HL-60 (cell line): ENCODE results near the gene SLC16A12.

Source experiments
- GABPA ChIP-seq: IDR thresholded peaks from 2 replicates; pipeline ENCODE4 v1.6.1; 2012; ENCODE audit warnings: low read depth
- POLR2AphosphoS5 ChIP-seq: IDR thresholded peaks from 2 replicates; pipeline ENCODE4 v1.6.1; 2012; ENCODE audit warnings: low read depth
- TF ChIP-seq, protein P1 (sequence below): IDR thresholded peaks from one replicate; pipeline ENCODE4 v1.5.1; 2011; ENCODE audit warnings: low read length, control low read depth, inconsistent platforms; ENCODE audit not compliant: insufficient read depth

DNA sequence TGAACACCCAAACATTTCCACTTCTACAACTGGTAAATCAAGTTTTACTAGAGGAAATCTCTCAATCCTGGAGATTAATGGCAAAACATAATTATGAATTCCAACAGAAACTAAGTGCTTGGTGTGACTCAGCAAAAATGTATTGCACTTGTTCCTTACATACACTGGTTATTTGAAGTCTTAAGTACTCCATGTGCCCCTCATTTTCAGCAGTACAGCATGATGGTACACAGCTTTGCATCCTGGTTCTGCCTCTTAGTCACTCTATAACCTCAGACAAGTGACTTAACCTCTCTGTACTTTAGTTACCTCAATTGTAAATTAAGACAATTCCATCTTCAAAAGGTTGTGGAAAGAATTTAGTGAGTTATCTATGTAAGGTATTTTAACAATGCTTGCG lies 12.9 kb downstream of the SLC16A12 start:
- TF ChIP-seq, protein P1, sequence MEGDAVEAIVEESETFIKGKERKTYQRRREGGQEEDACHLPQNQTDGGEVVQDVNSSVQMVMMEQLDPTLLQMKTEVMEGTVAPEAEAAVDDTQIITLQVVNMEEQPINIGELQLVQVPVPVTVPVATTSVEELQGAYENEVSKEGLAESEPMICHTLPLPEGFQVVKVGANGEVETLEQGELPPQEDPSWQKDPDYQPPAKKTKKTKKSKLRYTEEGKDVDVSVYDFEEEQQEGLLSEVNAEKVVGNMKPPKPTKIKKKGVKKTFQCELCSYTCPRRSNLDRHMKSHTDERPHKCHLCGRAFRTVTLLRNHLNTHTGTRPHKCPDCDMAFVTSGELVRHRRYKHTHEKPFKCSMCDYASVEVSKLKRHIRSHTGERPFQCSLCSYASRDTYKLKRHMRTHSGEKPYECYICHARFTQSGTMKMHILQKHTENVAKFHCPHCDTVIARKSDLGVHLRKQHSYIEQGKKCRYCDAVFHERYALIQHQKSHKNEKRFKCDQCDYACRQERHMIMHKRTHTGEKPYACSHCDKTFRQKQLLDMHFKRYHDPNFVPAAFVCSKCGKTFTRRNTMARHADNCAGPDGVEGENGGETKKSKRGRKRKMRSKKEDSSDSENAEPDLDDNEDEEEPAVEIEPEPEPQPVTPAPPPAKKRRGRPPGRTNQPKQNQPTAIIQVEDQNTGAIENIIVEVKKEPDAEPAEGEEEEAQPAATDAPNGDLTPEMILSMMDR: no peak
- TF ChIP-seq POLR2AphosphoS5 (no peak), GABPA (no peak)
